Measurements from ENCODE around the gene TXNDC12.
"Not testable (repeated sequence)": the region's sequence is repeated elsewhere in the genome, so short reads cannot be mapped to it uniquely, and the experiment has no call there.

The TXNDC12 gene

DNA sequence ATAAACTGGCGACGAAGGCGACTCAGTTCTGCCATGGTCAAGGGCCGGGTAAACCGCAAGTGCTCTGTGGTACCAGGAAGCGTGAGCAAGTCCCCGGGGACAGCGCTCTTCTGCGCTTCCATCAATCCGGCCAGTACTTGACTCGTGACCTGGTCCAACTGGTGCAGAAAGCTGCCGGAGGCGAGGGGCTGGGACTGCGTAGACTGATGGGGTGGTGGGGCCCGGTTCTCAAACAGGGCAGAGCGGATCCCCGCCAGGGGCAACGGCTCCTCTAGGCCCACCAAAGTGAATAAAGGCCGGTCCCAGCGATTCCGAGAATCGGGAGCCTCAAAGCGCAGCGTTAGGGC, 22.2 kb downstream of the TXNDC12 start:
- TF ChIP-seq, protein P1, sequence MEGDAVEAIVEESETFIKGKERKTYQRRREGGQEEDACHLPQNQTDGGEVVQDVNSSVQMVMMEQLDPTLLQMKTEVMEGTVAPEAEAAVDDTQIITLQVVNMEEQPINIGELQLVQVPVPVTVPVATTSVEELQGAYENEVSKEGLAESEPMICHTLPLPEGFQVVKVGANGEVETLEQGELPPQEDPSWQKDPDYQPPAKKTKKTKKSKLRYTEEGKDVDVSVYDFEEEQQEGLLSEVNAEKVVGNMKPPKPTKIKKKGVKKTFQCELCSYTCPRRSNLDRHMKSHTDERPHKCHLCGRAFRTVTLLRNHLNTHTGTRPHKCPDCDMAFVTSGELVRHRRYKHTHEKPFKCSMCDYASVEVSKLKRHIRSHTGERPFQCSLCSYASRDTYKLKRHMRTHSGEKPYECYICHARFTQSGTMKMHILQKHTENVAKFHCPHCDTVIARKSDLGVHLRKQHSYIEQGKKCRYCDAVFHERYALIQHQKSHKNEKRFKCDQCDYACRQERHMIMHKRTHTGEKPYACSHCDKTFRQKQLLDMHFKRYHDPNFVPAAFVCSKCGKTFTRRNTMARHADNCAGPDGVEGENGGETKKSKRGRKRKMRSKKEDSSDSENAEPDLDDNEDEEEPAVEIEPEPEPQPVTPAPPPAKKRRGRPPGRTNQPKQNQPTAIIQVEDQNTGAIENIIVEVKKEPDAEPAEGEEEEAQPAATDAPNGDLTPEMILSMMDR (IDR thresholded peaks at IDR 0.05; ENCODE audit: low read depth, low read length, missing control alignments), result no peak
- DNase-seq (ENCODE audit: low read depth), result no peak

DNA sequence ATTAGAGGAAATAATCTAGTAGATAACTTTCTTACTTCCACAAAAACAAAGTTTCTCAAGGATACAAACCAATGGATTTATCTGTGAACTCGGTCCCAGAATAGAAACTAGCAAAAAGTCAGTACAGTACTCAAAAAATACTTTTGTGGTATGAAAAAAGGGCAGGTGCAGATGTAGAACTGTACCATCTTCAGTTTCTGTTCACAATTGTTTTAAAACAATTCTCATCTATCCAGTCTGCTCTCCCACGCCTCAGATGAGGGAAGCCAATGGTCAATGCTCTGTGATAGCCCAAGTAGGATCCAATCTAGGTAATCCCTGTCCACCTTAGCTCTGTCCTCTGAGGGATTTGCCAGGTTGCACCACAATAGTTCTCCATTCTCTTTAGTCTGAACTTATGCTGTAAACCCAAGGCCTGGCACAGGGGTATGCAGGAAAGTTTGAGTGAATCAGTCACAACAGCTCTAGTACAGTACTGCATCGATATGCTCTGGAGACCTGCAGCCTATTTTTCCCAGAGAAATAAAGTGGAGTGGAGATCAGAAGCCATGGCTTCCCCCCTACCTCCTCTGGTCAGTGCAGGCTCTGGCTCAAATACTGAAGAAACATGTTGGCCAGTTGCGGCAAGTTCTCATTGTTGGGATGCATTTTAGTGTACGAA, 22.7 kb downstream of the TXNDC12 start:
- DNase-seq (ENCODE audit: low read depth), result no peak
- TF ChIP-seq, protein P1 (IDR thresholded peaks at IDR 0.05; ENCODE audit: low read depth, low read length, missing control alignments), result no peak
- peak overlapping the region; percentile 74 for H3K4me3 ChIP-seq (ENCODE audit: low read depth, low read length)

More for the DNA sequence above, 22.2 kb downstream of the TXNDC12 start:
- H3K4me3 ChIP-seq (ENCODE audit: low read depth, low read length), result peak overlapping the region; percentile 74

DNA sequence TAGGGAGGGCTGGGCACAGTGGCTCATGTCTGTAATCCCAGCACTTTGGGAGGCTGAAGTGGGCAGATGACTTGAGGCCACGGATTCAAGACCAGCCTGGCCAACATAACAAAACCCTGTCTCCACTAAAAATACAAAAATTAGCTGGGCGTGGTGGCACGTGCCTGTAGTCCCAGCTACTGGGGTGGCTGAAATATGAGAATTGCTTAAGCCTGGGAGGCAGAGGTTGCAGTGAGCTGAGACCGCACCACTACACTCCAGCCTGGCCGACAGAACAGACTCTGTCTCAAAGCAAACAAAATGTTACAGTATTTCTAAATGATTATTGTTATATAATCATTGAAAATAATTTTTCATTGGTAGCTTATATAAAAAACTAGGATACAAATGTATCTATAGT, 26.2 kb downstream of the TXNDC12 start:
- H3K4me3 ChIP-seq (ENCODE audit: low read depth, low read length); DNase-seq (ENCODE audit: low read depth): not testable (repeated sequence)

DNA sequence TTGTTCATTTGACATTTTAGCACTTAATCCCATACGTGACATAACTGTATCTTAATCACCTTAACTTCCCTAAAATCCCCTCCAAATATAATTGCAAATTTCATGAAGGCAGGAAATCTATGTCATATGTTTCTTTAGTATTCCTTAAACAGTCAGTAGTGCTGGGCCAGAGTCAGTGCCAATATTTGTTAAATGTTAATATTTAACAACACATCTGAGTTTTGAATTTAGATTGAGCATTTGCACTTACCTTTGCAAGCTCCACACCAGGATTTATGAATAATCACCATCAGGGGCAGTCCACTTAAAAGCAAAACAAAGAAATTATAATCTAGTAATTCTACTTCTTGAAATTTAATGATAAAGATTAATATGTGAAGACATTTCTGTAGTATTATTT, 26.7 kb downstream of the TXNDC12 start:
- no peak overlapping the region for H3K4me3 ChIP-seq (ENCODE audit: low read depth, low read length)
- no peak for DNase-seq (ENCODE audit: low read depth)
- TF ChIP-seq, protein P1 (IDR thresholded peaks at IDR 0.05; ENCODE audit: low read depth, low read length, missing control alignments), result no peak

DNA sequence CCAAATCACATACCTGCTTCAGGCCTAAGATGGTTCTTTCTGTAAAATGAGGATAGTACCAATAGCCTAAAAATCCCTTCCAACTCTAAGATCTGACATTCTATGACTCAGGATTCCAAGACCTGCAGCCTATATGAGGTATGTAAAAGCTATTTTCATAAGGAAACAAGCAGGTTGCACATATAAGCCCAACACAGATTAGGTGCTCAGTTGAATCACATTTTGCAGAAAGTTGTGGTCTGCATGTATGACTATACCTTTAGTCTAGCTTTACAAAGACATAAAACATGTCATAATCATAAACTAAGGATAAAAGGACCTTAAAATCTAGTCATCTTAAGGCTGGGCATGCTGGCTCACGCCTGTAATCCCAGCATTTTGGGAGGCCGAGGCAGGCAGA, 28.7 kb downstream of the TXNDC12 start:
- no peak overlapping the region for H3K4me3 ChIP-seq (ENCODE audit: low read depth, low read length)
- no peak for DNase-seq (ENCODE audit: low read depth)
- TF ChIP-seq, protein P1 (IDR thresholded peaks at IDR 0.05; ENCODE audit: low read depth, low read length, missing control alignments), result no peak

DNA sequence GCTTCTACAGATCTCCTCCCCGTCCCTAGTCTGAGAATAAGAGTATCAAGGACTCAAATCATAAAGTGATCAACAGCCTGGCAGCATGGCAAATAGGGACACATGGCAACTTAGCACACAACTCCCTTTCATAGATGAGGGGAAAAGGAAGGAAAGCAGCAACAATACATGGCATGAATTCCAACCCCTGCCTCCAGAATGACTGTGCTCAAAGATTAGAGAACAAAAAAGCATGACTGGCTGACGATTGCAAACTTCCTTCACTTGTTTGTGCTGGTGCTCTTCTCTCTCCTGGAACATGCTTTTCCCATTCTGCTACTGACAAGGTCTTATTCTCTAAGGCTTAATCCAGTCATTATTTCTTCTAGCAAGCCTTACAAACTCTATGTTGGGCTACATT, 32.9 kb downstream of the TXNDC12 start:
- TF ChIP-seq, protein P1 (IDR thresholded peaks at IDR 0.05; ENCODE audit: low read depth, low read length, missing control alignments), result no peak
- H3K4me3 ChIP-seq (ENCODE audit: low read depth, low read length), result no peak overlapping the region
- no peak for DNase-seq (ENCODE audit: low read depth)

DNA sequence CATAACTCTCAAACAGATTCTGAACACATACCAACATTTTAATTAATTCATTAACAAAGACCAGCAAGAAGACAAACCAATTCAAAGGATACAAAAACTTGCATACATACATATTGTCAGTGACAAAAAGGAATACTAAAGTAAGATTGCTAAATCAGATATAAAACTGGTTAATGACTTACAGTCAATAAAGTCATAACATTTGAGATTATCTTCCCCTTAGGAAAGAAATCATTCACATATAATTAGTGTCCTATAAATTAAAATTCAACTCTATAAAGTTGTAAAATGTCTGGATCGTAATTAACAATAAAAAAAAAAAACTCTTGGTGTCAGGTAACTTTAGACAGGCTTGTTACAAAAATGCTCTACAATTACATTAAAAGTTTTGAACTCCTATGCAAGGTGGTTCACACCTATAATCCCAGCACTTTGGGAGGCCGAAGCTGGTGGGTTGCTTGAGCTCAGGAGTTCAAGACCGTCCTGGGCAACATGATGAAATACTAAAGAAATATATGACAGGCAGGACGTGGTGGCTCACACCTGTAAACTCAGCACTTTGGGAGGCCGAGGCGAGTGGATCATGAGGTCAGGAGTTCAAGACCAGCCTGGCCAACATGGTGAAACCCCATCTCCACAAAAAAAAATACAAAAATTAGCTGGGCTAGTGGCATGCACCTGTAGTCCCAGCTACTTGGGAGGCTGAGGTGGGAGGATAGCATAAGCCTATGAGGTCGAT, 46.8 kb downstream of the TXNDC12 start:
- TF ChIP-seq, protein P1 (IDR thresholded peaks at IDR 0.05; ENCODE audit: low read depth, low read length, missing control alignments), result no peak
- H3K4me3 ChIP-seq (ENCODE audit: low read depth, low read length), result no peak overlapping the region
- no peak for DNase-seq (ENCODE audit: low read depth)
